Peyer's patch (tissue), 4 donors: ENCODE data around the gene ZNF621. TPM values are rescaled to one million over a fixed set of nuclear protein-coding genes. Genes with fewer than 3 reads are reported as not detected.
"Not testable (repeated sequence)": the region's sequence is repeated elsewhere in the genome, so short reads cannot be mapped to it uniquely, and the experiment has no call there.

Experiments used
- DNase-seq, 3 donors: peaks; one replicate each; pipeline ENCODE4 v3.0.0-alpha.2; 2017 to 2019
- H3K27ac ChIP-seq, 4 donors: fragments of 200-600 bp; sonication (generic); one replicate each; pipeline ENCODE4 v1.5.1; 2016 to 2019
- H3K27me3 ChIP-seq, 2 donors: fragments of 200-600 bp; sonication (generic); one replicate each; pipeline ENCODE4 v1.5.1; 2019
- H3K36me3 ChIP-seq, 3 donors: fragments of 200-600 bp; sonication (generic); one replicate each; pipeline ENCODE4 v1.5.1; 2016 to 2019
- H3K4me1 ChIP-seq, 4 donors: fragments of 200-600 bp; sonication (generic); one replicate each; pipeline ENCODE4 v1.5.1; 2016 to 2019
- H3K4me3 ChIP-seq, 4 donors: fragments of 200-600 bp; sonication (generic); 1 replicate in 3 of 4; 2 replicates in 1 of 4; pipeline ENCODE4 v1.5.1; 2016 to 2019; ENCODE audit warnings: mild to moderate bottlenecking in 1 of 4
- H3K9me3 ChIP-seq, 4 donors: fragments of 200-600 bp; sonication (generic); one replicate each; pipeline ENCODE4 v1.5.1; 2016 to 2019; ENCODE audit warnings: mild to moderate bottlenecking in 1 of 4
- POLR2A ChIP-seq, 2 donors: fragments of 450-650 bp; IDR thresholded peaks; one replicate each; pipeline ENCODE4 v1.5.1; 2017; ENCODE audit warnings: antibody characterized with exemption in 2 of 2, mild to moderate bottlenecking in 2 of 2, moderate library complexity in 2 of 2
- total RNA-seq, 4 donors: library from RNA; depleted of rRNA; stranded (reverse); fragments of >200 nt; gene quantifications; one replicate each; pipeline ENCODE4 v1.1.0, GENCODE V29; 2016
- TF ChIP-seq, protein P1 (sequence below), 6 experiments: fragments of 450-650 bp in 4 of 6; fragments of 200-600 bp in 2 of 6; sonication (generic) in 1 of 6; IDR thresholded peaks; one replicate each; pipeline ENCODE4 v1.5.1; 2017 to 2019; ENCODE audit warnings: antibody characterized with exemption in 6 of 6, mild to moderate bottlenecking in 3 of 6, moderate library complexity in 1 of 6

Gene ZNF621
- total RNA-seq, 4 donors from 2014 or later: 13.3 to 50.3 (median 30.3) TPM

DNA sequence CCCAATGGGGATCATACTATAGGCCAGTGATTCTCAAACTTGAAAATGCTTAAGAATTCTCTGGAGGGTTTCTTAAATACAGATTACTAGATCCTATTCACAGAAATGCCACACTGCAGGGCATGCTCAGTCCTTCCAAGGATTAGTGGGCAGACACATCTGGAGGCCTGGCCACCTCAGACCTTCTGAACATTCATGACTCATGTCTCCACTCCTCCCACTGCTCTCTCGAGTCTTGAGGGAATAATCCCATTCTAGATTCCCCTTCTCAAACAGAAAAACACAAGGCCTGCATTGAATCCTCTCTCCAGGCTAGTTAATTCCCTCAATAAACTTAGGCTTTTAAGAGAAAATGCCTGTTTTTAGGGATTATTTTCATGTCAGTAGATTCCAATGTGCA, 22.1 kb downstream of the ZNF621 start:
- no peak overlapping the region for H3K27ac ChIP-seq
- no peak overlapping the region for H3K4me3 ChIP-seq
- H3K27me3 ChIP-seq: no peaks in the 10 kb centered on the region
- no peaks in the 10 kb centered on the region for H3K4me1 ChIP-seq
- no peaks in the 10 kb centered on the region for H3K9me3 ChIP-seq
- TF ChIP-seq, protein P1, sequence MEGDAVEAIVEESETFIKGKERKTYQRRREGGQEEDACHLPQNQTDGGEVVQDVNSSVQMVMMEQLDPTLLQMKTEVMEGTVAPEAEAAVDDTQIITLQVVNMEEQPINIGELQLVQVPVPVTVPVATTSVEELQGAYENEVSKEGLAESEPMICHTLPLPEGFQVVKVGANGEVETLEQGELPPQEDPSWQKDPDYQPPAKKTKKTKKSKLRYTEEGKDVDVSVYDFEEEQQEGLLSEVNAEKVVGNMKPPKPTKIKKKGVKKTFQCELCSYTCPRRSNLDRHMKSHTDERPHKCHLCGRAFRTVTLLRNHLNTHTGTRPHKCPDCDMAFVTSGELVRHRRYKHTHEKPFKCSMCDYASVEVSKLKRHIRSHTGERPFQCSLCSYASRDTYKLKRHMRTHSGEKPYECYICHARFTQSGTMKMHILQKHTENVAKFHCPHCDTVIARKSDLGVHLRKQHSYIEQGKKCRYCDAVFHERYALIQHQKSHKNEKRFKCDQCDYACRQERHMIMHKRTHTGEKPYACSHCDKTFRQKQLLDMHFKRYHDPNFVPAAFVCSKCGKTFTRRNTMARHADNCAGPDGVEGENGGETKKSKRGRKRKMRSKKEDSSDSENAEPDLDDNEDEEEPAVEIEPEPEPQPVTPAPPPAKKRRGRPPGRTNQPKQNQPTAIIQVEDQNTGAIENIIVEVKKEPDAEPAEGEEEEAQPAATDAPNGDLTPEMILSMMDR (IDR thresholded peaks at IDR 0.05): no peak
- TF ChIP-seq POLR2A (IDR thresholded peaks at IDR 0.05): no peak
- no peaks in the 10 kb centered on the region for H3K36me3 ChIP-seq
- no peak for DNase-seq

DNA sequence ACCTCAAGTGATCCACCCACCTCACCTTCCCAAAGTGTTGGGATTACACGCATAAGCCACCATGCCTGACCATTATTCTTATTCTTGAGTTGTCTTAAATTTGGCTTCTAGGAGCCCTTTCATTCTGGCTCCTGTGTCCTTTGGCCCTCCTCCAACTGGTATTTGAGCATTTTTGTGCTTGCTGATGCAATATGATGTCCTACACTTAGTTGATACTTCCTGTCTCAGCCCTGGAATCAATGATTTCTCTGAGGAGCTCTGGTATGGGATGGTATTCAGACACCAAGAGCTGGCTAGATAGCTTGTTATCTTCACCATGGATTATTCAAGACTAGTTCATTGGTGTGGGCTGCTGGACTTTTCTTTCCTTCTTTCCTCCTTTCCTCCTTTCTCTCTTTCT, 25.4 kb downstream of the ZNF621 start:
- no peak for DNase-seq
- no peak for TF ChIP-seq POLR2A (IDR thresholded peaks at IDR 0.05)
- TF ChIP-seq, protein P1 (IDR thresholded peaks at IDR 0.05): no peak
- H3K4me1 ChIP-seq: no peaks in the 10 kb centered on the region
- H3K27ac ChIP-seq: no peak overlapping the region
- H3K36me3 ChIP-seq: no peaks in the 10 kb centered on the region
- no peak overlapping the region for H3K4me3 ChIP-seq
- no peaks in the 10 kb centered on the region for H3K9me3 ChIP-seq
- H3K27me3 ChIP-seq: no peaks in the 10 kb centered on the region

DNA sequence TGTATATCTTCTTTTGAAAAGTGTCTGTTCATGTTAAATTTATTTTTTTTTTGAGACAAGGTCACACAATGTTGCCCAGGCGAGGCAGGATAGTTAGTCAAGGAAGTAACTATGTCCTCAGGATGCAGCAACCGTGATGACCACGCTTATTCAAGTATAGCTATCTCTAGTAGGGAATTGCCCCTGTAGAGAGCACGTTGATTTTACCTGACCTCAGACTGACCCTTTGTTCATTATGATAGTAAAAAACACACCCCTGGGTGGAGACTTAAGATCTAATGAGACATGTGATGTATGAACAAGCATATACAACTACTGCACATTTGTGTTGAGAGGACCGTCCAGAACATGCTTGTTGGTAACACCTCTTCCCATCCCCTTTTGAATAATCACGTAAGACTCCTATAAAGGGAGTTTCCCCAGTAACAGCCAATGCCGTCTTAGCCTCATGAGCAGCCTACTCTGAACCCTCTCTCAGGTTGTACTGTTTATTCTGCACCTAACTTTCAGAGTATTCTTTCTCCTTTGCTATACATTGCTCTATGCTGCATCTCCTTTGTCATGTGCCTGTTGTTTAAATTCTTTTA, 32.9 kb downstream of the ZNF621 start:
- TF ChIP-seq, protein P1 (IDR thresholded peaks at IDR 0.05): no peak
- TF ChIP-seq POLR2A (IDR thresholded peaks at IDR 0.05): no peak
- no peak overlapping the region for H3K27ac ChIP-seq
- H3K27me3 ChIP-seq: no peaks in the 10 kb centered on the region
- H3K4me1 ChIP-seq: no peaks in the 10 kb centered on the region
- H3K36me3 ChIP-seq: no peaks in the 10 kb centered on the region
- no peak overlapping the region for H3K4me3 ChIP-seq
- H3K9me3 ChIP-seq: no peaks in the 10 kb centered on the region
- no peak for DNase-seq

DNA sequence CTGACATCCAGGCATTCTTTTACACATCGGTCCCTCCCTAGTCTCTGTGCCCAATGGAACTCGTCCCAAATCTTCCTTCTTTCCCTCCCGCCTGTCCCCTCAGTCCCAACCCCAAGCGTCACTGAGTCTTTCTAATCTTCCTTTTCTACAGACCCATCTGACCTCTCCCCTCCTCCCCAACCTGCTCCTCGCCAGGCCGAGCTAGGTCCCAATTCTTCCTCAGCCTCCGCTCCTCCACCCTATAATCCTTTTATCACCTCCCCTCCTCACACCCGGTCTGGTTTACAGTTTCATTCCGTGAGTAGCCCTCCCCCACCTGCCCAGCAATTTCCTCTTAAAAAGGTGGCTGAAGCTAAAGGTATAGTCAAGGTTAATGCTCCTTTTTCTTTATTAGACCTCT, 37.7 kb downstream of the ZNF621 start:
- H3K27ac ChIP-seq, H3K36me3 ChIP-seq, H3K27me3 ChIP-seq, H3K4me3 ChIP-seq, H3K4me1 ChIP-seq, DNase-seq, H3K9me3 ChIP-seq: not testable (repeated sequence)

DNA sequence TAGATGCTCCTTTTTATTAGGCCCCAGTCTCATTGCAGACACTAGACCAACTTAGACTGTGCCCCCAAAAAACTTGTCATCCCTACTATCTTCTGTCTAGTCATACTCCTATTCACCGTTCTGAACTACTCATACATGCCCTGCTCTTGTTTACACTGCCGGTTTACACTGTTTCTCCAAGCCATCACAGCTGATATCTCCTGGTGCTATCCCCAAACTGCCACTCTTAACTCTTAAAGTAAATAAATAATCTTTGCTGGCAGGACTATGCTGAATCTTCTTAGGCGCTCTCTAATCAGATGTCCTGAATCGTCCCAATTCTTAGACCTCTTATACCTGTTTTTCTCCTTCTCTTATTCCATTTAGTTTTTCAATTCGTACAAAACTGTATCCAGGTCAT, 40.9 kb downstream of the ZNF621 start:
- H3K4me3 ChIP-seq, H3K9me3 ChIP-seq, DNase-seq, H3K4me1 ChIP-seq, H3K27me3 ChIP-seq, H3K27ac ChIP-seq, H3K36me3 ChIP-seq: not testable (repeated sequence)

DNA sequence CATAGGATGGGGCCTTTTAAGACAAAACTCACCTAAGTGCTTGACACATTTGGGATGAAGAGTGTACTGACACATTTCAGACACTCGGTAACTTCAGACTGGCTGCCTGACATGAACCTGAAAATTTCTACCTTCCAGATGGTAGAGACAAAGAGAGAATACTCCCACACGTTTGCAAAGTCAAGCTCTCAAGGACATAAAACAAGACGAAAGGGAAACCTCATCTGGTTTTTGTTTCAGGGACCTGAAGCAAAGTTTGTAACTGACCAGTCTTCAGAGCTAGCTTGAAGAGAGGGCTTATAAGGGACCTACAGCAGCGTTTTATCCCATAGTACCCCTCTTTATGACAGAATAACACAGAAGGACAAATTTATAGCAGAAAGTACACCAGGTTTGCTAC, 41.9 kb downstream of the ZNF621 start:
- H3K9me3 ChIP-seq: no peaks in the 10 kb centered on the region
- H3K27ac ChIP-seq: no peak overlapping the region
- TF ChIP-seq POLR2A (IDR thresholded peaks at IDR 0.05): no peak
- TF ChIP-seq, protein P1 (IDR thresholded peaks at IDR 0.05): no peak
- DNase-seq: no peak
- H3K27me3 ChIP-seq: no peaks in the 10 kb centered on the region
- no peak overlapping the region for H3K4me3 ChIP-seq
- H3K36me3 ChIP-seq: no peaks in the 10 kb centered on the region
- no peaks in the 10 kb centered on the region for H3K4me1 ChIP-seq

DNA sequence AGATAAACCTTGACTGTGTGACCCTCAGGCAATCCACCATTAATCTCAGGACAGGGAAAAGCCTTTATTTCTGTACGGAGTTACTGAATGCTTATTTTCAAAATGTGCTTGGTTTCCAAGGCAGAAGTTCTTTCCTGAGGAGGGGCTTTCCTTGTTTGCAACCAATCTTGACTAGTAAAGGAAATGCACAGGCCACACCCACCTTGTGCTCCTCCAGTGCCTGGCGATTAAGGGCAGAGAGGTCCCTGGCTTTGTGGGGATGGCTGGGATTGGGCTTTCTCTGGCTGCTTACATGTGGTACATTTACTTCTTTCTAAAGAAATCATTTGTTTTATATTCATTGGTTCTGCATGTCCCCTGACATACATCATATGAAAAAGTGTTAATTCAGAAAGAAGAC, 47.8 kb downstream of the ZNF621 start:
- Histone ChIP-seq H3K36me3 (no peaks in the 10 kb centered on the region), H3K9me3 (no peaks in the 10 kb centered on the region), H3K27ac (no peak overlapping the region), H3K4me3 (no peak overlapping the region), H3K4me1 (no peaks in the 10 kb centered on the region), H3K27me3 (no peaks in the 10 kb centered on the region)
- TF ChIP-seq, protein P1 (IDR thresholded peaks at IDR 0.05): no peak
- no peak for TF ChIP-seq POLR2A (IDR thresholded peaks at IDR 0.05)
- no peak for DNase-seq
